ENCODE results near the gene TIMP3.

Gene TIMP3

GRCh38 chr22:32879550-32879949 is 78.0 kb downstream of the TIMP3 start:
- Histone ChIP-seq H3K4me3 (ENCODE audit: low read length) (no peak overlapping the region), H3K9ac (ENCODE audit: low read depth, low read length) (no peak overlapping the region), H3K27ac (ENCODE audit: low read depth, low read length) (no peak overlapping the region), H3K27me3 (ENCODE audit: insufficient read depth, low read length) (no peaks in the 10 kb centered on the region), H3K9me3 (ENCODE audit: insufficient read depth, low read depth, low read length) (no peaks in the 10 kb centered on the region), H3K4me1 (ENCODE audit: insufficient read depth, low read length) (no peaks in the 10 kb centered on the region), H3K36me3 (ENCODE audit: insufficient read depth, low read length) (no peaks in the 10 kb centered on the region; the same call in 1 of the 2 replicates)
- 43% methylated on average over 1 of the region's 1 CpG for WGBS

GRCh38 chr22:32880061-32880460 is 78.6 kb downstream of the TIMP3 start:
- Histone ChIP-seq H3K4me1 (ENCODE audit: insufficient read depth, low read length) (no peaks in the 10 kb centered on the region), H3K9me3 (ENCODE audit: insufficient read depth, low read depth, low read length) (no peaks in the 10 kb centered on the region), H3K9ac (ENCODE audit: low read depth, low read length) (no peak overlapping the region), H3K36me3 (ENCODE audit: insufficient read depth, low read length) (no peaks in the 10 kb centered on the region), H3K4me3 (ENCODE audit: low read length) (no peak overlapping the region), H3K27ac (ENCODE audit: low read depth, low read length) (no peak overlapping the region), H3K27me3 (ENCODE audit: insufficient read depth, low read length) (no peaks in the 10 kb centered on the region)
- 88% methylated on average over 1 of the region's 2 CpGs for WGBS

- Histone ChIP-seq H3K27ac (ENCODE audit: low read depth, low read length) (no peak overlapping the region), H3K27me3 (ENCODE audit: insufficient read depth, low read length) (no peaks in the 10 kb centered on the region), H3K4me1 (ENCODE audit: insufficient read depth, low read length) (no peaks in the 10 kb centered on the region), H3K36me3 (ENCODE audit: insufficient read depth, low read length) (no peaks in the 10 kb centered on the region), H3K9me3 (ENCODE audit: insufficient read depth, low read depth, low read length) (no peaks in the 10 kb centered on the region), H3K9ac (ENCODE audit: low read depth, low read length) (no peak overlapping the region), H3K4me3 (ENCODE audit: low read length) (no peak overlapping the region)
- WGBS, result 88% methylated on average over 7 of the region's 7 CpGs
Observed at GRCh38 chr22:32880505-32880892, 79.0 kb downstream of the TIMP3 start.

- no peaks in the 10 kb centered on the region for H3K4me1 ChIP-seq (ENCODE audit: insufficient read depth, low read length)
- H3K9ac ChIP-seq (ENCODE audit: low read depth, low read length), result no peak overlapping the region
- no peak overlapping the region for H3K27ac ChIP-seq (ENCODE audit: low read depth, low read length)
- H3K27me3 ChIP-seq (ENCODE audit: insufficient read depth, low read length), result no peaks in the 10 kb centered on the region
- H3K4me3 ChIP-seq (ENCODE audit: low read length), result no peak overlapping the region
- H3K9me3 ChIP-seq (ENCODE audit: insufficient read depth, low read depth, low read length), result no peaks in the 10 kb centered on the region
- 74% methylated on average over 20 of the region's 20 CpGs for WGBS
- no peaks in the 10 kb centered on the region for H3K36me3 ChIP-seq (ENCODE audit: insufficient read depth, low read length)
Observed at GRCh38 chr22:32880893-32881596, 79.5 kb downstream of the TIMP3 start.

- Histone ChIP-seq H3K9me3 (ENCODE audit: insufficient read depth, low read depth, low read length) (no peaks in the 10 kb centered on the region), H3K27me3 (ENCODE audit: insufficient read depth, low read length) (no peaks in the 10 kb centered on the region), H3K9ac (ENCODE audit: low read depth, low read length) (no peak overlapping the region), H3K4me3 (ENCODE audit: low read length) (no peak overlapping the region), H3K36me3 (ENCODE audit: insufficient read depth, low read length) (no peaks in the 10 kb centered on the region), H3K4me1 (ENCODE audit: insufficient read depth, low read length) (no peaks in the 10 kb centered on the region), H3K27ac (ENCODE audit: low read depth, low read length) (no peak overlapping the region)
- 87% methylated on average over 4 of the region's 4 CpGs for WGBS
Observed at GRCh38 chr22:32882360-32882755, 80.9 kb downstream of the TIMP3 start.

- H3K27ac ChIP-seq (ENCODE audit: low read depth, low read length), result no peak overlapping the region
- 91% methylated on average over 5 of the region's 6 CpGs for WGBS
- no peaks in the 10 kb centered on the region for H3K36me3 ChIP-seq (ENCODE audit: insufficient read depth, low read length)
- H3K9ac ChIP-seq (ENCODE audit: low read depth, low read length), result no peak overlapping the region
- no peak overlapping the region for H3K4me3 ChIP-seq (ENCODE audit: low read length)
- H3K4me1 ChIP-seq (ENCODE audit: insufficient read depth, low read length), result no peaks in the 10 kb centered on the region
- H3K27me3 ChIP-seq (ENCODE audit: insufficient read depth, low read length), result no peaks in the 10 kb centered on the region
- H3K9me3 ChIP-seq (ENCODE audit: insufficient read depth, low read depth, low read length), result no peaks in the 10 kb centered on the region
Observed at GRCh38 chr22:32882774-32883530, 81.4 kb downstream of the TIMP3 start.

- no peaks in the 10 kb centered on the region for H3K4me1 ChIP-seq (ENCODE audit: insufficient read depth, low read length)
- no peaks in the 10 kb centered on the region; the same call in 1 of the 2 replicates for H3K36me3 ChIP-seq (ENCODE audit: insufficient read depth, low read length)
- H3K27ac ChIP-seq (ENCODE audit: low read depth, low read length), result no peak overlapping the region
- 97% methylated on average over 7 of the region's 7 CpGs for WGBS
- no peak overlapping the region for H3K9ac ChIP-seq (ENCODE audit: low read depth, low read length)
- no peak overlapping the region for H3K4me3 ChIP-seq (ENCODE audit: low read length)
- H3K9me3 ChIP-seq (ENCODE audit: insufficient read depth, low read depth, low read length), result no peaks in the 10 kb centered on the region
- no peaks in the 10 kb centered on the region for H3K27me3 ChIP-seq (ENCODE audit: insufficient read depth, low read length)
Observed at GRCh38 chr22:32887324-32887980, 85.9 kb downstream of the TIMP3 start.

GRCh38 chr22:32888976-32889375 is 87.5 kb downstream of the TIMP3 start:
- no peaks in the 10 kb centered on the region for H3K27me3 ChIP-seq (ENCODE audit: insufficient read depth, low read length)
- 92% methylated on average over 2 of the region's 3 CpGs for WGBS

GRCh38 chr22:32896891-32897290 is 95.4 kb downstream of the TIMP3 start:
- 95% methylated on average over 7 of the region's 7 CpGs for WGBS

More at GRCh38 chr22:32888976-32889375, 87.5 kb downstream of the TIMP3 start:
- Histone ChIP-seq H3K9ac (ENCODE audit: low read depth, low read length) (no peak overlapping the region), H3K27ac (ENCODE audit: low read depth, low read length) (no peak overlapping the region), H3K36me3 (ENCODE audit: insufficient read depth, low read length) (no peaks in the 10 kb centered on the region; the same call in 1 of the 2 replicates), H3K9me3 (ENCODE audit: insufficient read depth, low read depth, low read length) (no peaks in the 10 kb centered on the region), H3K4me3 (ENCODE audit: low read length) (no peak overlapping the region), H3K4me1 (ENCODE audit: insufficient read depth, low read length) (no peaks in the 10 kb centered on the region)

GRCh38 chr22:32897400-32897799 is 95.9 kb downstream of the TIMP3 start:
- H3K27me3 ChIP-seq (ENCODE audit: insufficient read depth, low read length), result no peaks in the 10 kb centered on the region
- H3K9ac ChIP-seq (ENCODE audit: low read depth, low read length), result no peak overlapping the region
- H3K4me3 ChIP-seq (ENCODE audit: low read length), result no peak overlapping the region
- H3K9me3 ChIP-seq (ENCODE audit: insufficient read depth, low read depth, low read length), result no peaks in the 10 kb centered on the region
- H3K4me1 ChIP-seq (ENCODE audit: insufficient read depth, low read length), result no peaks in the 10 kb centered on the region
- no peak overlapping the region for H3K27ac ChIP-seq (ENCODE audit: low read depth, low read length)
- WGBS, result 90% methylated on average over 5 of the region's 5 CpGs
- H3K36me3 ChIP-seq (ENCODE audit: insufficient read depth, low read length), result no peaks in the 10 kb centered on the region; the same call in 1 of the 2 replicates

More at GRCh38 chr22:32896891-32897290, 95.4 kb downstream of the TIMP3 start:
- Histone ChIP-seq H3K36me3 (ENCODE audit: insufficient read depth, low read length) (no peaks in the 10 kb centered on the region; the same call in 1 of the 2 replicates), H3K27ac (ENCODE audit: low read depth, low read length) (no peak overlapping the region), H3K9ac (ENCODE audit: low read depth, low read length) (no peak overlapping the region), H3K9me3 (ENCODE audit: insufficient read depth, low read depth, low read length) (no peaks in the 10 kb centered on the region), H3K4me1 (ENCODE audit: insufficient read depth, low read length) (no peaks in the 10 kb centered on the region), H3K4me3 (ENCODE audit: low read length) (no peak overlapping the region), H3K27me3 (ENCODE audit: insufficient read depth, low read length) (no peaks in the 10 kb centered on the region)
